Measurements from ENCODE around the gene POF1B.
"Not testable (repeated sequence)": the region's sequence is repeated elsewhere in the genome, so short reads cannot be mapped to it uniquely, and the experiment has no call there.

POF1B gene, protein sequence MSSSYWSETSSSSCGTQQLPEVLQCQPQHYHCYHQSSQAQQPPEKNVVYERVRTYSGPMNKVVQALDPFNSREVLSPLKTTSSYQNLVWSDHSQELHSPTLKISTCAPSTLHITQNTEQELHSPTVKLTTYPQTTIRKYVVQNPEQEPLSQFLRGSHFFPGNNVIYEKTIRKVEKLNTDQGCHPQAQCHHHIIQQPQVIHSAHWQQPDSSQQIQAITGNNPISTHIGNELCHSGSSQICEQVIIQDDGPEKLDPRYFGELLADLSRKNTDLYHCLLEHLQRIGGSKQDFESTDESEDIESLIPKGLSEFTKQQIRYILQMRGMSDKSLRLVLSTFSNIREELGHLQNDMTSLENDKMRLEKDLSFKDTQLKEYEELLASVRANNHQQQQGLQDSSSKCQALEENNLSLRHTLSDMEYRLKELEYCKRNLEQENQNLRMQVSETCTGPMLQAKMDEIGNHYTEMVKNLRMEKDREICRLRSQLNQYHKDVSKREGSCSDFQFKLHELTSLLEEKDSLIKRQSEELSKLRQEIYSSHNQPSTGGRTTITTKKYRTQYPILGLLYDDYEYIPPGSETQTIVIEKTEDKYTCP

DNA sequence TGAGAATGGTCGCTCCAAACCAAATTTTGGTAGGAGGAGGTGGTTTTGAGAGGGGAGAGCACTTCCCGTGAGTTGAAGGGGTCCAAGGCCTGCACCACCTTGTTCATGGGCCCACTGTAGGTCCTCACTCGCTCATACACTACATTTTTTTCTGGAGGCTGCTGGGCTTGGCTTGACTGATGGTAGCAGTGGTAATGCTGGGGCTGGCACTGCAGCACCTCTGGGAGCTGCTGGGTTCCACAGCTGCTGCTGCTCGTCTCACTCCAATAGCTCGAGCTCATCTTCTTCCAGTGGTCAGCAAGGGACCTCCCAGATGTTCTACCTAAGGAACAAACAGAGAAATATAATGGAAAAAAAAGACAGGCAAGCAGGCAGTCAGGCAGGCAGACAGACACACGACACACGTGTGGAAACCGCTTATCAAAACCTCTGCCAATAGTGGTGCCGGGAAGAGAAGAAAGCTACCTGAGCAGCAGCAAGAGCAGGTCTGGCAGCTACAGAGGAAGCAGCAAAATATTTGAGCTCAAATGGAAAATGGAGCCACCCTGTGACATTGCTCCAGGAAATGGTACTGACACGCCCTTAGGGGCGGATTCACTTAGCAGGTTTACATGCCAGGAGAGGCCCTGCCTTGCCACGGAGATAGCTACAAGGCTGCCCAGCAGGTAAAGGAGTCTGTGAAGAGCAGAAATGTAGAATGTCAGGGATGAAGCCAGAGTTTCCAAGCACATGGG lies at the start of gene POF1B:
Gene POF1B (minus strand): TSS at position 492 of the 734 bp plus-strand sequence. CDS start 211 bp downstream, at position 281.
- DNase-seq = no peak

DNA sequence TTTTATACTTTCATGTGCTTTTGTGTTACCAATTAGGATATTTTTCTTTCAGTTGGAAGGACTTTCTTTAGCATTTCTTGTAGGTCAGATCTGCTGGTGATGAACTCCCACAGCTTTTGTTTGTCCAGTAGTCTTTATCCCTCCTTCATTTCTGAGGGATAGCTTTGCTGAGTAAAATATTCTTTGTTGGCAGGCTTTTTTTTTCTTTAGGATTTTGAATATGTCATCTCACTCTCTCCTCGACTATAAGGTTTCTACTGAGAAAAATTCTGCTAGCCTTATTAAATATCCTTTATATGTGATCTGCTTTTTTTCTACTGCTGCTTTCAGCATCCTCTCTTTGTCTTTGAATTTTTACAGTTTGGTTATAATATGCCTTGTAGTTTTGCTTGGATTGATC lies 49.6 kb upstream of the POF1B start:
- no peak for DNase-seq

DNA sequence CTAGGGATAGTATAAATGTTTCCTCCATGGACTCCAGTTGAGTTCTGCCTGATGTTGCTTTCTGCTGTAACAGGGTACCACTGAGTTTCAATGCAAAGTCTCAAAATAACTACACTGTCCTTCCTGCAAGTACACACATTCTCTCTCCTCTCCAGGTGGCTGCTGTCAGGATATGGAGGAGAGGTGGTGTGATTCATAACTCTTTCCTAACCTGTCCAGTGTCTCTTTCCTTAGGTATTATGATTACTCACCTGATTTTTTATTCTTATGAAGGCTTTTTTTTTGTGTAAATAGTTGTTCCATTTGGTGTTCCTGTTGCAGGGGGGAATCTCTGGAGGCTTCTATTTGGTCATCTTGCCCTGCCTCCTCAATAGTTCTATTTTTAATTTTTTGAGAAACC lies 39.8 kb upstream of the POF1B start:
- no peak for DNase-seq

DNA sequence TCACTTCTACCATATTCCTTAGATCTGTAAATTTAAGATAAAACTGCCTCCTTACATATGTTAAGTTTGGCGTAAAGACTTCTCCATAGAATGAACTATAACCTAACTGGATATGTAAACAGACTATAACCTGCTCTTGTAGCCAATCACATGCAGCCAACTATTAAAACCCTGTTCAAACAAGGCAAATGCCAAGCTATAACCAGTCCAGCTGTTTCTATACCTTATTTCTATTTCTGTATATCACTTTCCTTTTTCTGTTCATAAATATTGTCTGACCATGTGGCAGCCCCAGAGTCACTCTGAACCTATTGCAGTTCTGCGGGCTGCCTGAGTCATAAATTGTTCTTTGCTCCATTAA lies 12.4 kb upstream of the POF1B start:
- DNase-seq = no peak

DNA sequence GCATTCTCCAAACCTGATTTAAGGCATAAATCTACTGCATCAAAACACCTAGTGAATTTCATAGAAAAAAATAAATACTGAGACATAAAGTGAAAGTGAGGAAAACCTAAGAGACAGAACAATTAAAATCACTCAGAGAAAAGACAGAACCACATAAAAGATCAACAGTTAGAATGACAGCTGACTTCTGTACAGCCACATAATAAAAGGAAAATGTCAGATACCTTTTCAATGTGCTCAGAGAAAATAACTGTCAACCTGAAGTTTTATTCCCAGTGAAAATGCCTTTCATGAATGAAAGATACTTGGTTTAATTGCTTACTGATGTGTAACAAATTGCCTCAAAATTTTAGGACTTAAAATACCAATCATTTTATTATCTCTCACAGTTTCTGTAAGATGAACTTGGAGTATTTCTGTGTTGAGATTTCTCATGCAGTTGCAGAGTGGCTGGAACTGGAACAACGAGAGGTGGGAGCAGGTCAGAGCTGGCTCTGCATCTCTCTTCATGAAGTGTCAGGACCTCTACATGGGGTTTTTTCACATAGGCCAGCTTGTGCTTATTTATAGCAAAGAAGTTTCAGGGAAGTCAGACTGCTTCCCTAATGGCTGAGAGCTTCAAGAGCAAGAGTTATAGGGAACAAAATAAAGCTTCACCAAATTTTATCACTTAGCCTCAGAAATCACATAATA lies 11.9 kb upstream of the POF1B start:
- DNase-seq = no peak

DNA sequence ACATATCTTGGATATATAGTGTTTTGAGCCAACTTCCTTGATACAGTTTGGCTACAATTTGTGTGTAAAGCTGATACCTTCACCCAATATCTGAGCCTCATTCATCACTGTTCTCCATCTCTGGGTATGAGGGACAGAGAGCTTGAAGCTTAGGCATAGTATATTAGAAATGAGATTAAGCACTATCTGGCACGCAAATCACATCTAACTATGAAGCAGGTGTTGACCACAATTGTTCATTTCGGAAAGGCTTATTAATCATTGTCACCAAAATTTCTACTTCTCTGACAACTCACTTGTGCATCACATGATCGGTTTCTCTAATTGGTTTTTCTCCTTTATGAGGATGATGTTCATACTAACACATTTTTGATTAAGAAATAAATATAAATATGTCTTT lies 2.1 kb upstream of the POF1B start:
- no peak for DNase-seq

DNA sequence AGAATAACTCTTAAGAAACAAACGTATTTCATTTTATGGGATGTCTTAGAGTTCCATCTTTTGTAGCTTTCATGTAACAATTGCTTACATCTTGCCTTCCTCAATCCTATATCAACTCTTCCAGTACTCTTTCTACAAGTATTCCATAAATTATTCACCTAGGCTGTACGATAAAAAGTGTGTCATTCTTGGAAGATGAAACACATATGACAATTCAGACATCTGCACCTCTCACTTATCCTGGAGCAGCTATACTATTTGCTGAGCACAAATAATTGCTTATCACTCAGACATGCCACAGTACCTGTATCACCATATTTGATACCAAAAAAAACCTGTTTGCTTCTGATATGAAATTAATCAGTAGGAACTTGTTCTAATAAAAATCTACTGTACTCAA lies 1.0 kb downstream of the POF1B start:
- DNase-seq = no peak

DNA sequence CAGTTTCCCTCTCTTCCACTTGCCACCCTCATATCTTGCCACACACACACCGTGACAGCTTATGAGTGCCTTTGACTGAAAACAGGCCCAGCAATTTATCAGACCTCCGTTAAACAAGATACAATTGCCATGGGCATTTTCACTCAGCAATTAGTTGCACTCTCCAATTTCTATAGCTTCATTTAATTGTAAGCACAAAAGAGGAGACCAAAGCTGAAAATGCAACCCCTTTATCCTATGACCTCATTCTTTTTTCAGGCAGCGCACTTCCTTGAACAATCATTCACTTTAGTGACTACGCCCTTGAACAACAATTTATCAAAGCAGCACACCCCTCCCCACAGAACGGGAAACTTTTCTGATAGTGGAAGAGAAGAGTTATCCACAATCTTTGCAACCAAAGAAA lies 4.1 kb downstream of the POF1B start:
- DNase-seq = no peak

DNA sequence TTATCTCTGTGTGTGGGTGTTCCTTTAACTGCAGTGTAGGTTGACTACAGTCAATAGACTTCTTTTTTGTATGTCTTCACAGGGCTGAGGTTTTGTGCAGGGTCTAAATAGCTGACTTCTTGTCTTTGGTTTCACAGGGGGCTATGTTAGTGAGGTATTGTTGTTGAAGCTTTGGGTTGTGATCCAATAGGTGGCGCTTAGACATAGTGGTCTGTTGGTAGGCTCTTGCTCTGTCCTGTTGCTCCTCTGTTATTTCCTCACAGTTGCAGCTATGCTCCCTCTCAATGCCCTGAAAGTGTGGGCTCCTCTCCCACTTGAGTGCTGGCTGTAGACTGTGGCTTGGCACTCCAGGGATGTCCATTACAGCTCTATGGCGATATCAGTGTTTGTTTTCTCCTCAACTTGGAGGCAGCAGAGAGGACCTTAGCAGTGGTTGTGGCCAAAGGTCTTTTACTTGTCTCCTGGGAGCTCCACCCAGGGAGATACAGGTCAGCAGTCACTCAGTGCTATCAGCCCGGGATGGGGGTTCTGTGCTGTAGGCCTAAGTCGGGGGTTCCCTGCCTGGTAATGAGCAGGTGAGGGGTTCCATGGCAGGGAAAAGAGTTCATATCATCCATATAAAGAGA lies 14.0 kb downstream of the POF1B start:
- no peak for DNase-seq

DNA sequence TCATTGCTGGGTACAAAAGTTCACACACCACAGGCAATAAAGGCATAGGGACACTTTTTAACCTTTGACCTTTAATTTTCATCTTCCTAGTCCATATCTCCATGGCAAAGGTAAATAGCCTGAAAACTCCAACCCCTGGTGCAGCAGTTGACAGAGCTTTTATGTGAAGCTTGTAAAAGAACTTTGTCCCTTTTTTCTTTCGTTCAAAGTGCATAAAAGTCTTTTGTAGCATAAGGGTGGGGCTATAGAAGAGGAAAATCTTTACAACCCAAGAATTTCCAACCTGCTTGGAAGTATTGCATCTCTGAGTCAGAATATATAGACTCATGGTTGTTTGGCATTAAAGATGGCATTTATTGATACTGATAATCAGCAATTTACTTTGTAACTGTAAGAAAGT lies 20.4 kb downstream of the POF1B start:
- DNase-seq = no peak

DNA sequence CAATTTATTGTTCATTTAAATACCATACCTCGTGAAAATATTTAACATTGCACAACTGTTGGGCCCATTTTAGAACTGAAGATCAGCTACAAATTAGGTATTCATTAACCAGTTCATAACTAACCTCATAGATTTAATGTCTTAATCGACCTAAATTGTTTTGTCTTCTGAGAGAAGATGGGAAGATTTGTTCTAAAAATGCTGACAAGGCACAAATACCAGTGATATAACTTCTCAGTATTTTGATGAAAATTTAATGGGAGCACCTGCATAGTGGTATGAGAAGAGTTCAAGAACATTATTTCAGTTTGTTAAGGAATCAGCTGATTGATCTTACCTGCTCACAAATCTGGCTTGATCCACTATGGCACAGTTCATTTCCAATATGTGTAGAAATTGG lies 33.9 kb downstream of the POF1B start:
- no peak for DNase-seq

DNA sequence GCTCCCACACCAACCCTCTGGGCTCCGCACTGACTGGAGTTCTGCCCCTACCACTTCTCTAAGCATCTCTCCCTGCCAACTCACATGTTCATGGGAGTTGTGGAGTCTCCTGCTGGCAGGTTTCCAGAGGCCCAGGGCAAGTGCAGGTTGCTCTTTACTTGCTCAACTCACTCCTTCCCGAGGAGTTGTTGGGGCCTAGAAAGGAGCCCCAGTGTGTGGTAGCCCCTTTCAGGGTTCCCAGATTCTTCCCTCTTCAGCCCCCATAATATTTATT lies 52.5 kb downstream of the POF1B start:
- DNase-seq = no peak

DNA sequence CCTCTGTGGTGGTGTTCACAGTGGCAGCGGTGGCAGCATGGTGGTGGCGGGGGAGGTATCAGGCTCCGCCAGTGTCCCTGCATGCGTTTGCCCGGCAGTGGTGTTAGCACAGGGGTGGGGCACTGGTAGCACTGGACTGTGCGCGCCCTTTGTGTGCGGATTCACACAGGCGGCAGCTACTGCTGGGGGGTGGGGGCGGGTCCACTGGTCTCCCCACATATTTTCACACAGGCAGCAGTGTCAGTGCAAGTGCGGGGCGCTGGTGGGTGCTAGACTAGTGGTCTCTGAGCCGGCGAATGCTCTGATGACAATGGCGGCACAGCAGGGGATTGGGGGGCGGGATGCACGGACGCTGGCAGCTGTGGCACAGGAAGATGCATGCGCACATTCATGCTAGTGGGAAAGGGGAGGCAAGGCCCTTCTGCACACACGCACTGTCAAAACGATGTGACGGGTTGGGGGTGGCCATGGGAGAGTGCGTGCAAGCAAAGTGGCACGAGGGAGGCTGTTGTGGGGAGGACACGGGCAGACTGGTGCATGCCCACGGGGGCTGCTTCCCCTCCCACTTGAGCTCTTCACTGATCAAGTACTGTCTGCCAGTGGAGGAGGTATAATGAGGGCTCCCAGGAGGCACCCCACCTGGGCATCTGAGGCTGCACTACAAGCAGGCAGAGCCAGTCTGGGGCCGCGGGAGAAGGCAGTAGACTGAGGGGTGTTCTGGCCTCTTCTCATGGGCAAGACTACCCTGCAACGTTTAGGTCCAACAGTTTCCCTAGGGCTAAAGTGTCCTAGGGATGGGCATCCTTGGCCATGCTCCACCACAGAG lies 53.0 kb downstream of the POF1B start:
- DNase-seq = no peak

DNA sequence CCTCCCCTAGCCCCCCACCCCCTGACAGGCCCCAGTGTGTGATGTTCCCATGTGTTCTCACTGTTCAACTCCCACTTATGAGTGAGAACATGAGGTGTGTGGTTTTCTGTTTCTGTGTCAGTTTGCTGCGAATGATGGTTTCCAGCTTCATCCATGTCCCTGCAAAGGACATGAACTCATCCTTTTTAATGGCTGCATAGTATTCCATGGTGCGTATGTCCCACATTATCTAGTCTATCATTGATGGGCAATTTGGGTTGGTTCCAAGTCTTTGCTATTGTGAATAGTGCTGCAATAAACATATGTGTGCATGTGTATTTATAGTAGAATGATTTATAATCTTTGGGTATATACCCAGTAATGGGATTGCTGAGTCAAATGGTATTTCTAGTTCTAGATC lies 68.1 kb downstream of the POF1B start:
- DNase-seq = not testable (repeated sequence)

DNA sequence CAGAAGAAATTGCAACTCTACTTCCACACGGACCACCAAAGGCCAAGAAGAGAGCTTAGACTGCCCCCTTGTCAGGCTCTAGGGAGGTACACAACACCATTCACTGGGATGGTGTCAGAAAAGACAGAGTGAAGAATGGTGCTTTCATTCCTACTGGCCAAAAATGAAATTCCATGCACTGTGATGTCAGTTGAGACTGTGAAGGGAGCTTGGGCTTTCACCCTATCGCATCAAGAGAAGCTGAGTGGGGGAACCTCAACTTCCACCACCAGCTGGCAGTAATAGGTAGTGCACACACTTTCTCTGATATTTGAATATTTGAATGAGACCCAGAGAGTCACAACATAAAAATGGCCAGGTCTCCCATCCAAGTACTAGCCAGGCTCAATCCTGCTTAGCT lies 69.7 kb downstream of the POF1B start:
- DNase-seq = no peak

DNA sequence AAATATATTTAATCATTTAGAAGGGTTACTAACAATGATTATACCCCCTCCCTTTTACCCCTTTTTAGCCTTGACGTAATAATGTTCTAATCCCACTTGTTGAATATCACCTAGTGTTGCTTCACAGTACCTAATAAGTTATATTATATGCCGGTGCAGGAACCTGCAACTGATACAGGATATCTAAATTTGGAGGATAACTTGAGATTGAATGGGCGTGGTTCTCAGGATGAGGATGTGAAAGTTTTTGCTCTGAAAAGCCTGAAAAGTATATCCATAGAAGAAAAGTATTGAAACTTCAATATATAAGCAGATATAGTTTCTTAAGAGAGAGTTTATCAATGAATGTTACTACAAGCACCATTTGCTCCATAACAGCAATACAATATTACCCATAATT lies 75.9 kb downstream of the POF1B start:
- no peak for DNase-seq

DNA sequence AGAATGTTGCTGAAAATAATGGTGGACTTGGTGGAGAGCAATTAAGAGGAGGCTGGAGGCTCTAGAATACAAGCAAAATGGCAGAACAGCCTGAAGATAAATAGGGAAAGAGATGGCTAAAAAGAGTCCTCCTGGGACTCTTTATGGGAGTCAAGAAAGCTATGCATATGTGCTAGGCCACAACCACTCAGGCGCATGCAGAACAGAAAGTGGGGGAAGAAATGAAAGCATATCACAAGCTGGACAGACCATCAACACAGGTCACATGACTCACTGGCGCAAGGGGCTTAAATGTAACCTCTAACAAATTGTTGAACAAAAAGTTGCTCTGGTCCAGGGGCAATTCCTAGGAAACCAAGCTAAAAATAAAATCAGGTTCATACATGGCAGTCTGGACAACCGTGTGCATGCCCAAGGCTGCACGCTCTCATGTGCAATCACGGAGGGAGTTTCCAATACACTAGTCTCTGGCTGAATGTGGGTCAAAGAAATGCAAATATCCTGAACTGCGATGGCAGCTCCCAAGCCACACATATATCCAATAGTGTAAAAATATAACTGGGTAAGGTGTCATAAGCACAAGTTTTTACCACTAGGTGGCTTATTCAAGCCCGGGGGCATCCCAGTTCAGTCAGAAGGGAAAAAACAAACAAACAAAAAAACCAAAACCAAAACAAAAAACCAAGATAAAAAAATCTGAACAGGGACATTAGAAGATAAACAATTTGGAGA lies 90.3 kb downstream of the POF1B start:
- no peak for DNase-seq

DNA sequence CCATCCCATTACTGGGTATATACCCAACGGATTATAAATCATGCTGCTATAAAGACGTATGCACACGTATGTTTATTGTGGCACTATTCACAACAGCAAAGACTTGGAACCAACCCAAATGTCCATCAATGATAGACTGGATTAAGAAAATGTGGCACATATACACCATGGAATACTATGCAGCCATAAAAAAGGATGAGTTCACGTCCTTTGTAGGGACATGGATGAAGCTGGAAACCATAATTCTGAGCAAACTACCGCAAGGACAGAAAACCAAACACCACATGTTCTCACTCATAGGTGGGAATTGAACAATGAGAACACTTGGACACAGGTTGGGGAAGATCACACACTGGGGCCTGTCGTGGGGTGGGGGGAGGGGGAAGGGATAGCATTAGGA lies 94.2 kb downstream of the POF1B start:
- DNase-seq = not testable (repeated sequence)

DNA sequence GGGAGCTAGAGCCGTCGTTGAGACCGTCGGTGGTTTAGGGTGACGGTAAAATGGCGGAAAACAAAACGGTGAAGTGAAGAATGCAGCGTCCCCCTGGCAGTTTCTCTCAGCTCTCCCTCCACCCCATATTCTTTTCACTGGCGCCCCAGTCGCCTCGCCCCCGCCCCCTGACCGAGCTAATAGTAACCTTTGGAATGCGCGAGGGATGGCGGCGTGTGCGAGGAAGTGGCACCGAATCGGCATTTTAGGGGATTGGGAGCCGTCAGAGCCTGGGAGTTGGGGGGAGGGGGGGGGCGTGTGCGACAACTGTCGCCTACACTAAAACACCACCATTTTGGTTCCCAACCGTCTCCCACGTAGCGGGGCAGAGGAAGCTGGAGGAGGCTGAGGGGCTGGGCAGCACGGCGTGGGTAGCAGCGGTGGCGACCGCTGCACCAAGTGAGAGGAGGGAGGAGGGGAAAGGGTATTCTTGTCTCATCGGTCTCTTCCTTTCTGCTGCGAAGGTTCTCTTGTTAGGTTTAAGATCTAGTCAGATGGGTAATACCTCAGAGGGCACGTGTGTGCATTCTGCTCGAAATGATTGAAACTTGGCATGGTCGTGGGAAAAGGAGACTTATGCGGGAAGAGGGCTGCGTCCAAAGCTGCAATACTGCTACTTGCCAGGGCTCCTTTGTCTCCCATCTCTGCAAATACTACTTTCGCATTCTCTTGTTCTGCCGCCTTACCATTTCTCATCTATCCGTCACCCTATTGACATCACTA lies 134.8 kb downstream of the POF1B start:
- no peak for DNase-seq

DNA sequence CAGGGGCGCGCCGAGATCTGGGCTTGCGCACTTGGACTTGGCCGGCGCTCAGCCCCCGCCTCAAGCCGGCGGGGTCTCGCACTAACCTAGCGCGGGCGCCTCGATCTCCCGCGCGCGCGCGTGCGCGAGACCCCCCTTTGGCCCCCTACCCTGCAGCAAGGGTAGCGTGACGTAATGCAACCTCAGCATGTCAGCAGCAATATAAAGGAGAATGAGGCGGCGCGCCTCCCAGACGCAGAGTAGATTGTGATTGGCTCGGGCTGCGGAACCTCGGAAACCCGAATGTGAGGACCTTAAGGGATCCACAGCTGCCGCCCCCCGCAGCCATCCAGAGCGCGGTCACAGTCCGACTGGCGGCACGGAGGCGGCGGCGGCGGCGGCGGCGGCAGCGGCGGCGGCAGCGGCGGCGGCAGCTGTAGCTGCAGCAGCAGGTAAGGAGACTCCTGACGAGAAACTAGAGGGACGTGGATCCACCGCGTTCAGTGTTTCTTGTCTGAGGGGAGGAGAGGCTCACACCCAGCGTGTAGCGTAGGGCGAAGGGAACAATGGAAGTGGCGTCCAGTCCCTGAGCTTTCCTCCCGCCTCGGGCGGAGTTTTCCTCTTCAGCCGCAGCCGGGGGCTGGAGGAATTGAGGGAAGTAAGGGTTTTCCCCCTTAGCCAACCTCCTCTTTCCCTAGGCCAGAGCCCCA lies 135.6 kb downstream of the POF1B start, which contains the start of the genes SATL1 and ZNF711:
Gene SATL1 (minus strand): TSS at position 19 of the 689 bp plus-strand sequence. CDS start 134,811 bp downstream, outside the sequence.
Gene ZNF711 (plus strand): TSS at position 231 of the 689 bp plus-strand sequence. CDS start 3,582 bp downstream, outside the sequence.
- DNase-seq = peak in 1 of 2 experiments; percentile 0
